DOHH2 (cell line): ENCODE results near the gene INTU.

Experiments
- H3F3A ChIP-seq: fragments of 200-600 bp; sonication (generic), shearing (Covaris generic); 2 replicates; pipeline ENCODE4 v1.6.0; 2016; ENCODE audit warnings: antibody characterized with exemption, mild to moderate bottlenecking; ENCODE audit not compliant: control insufficient read depth, insufficient read depth
- H3K27ac ChIP-seq: fragments of 200-600 bp; sonication (generic); 2 replicates; pipeline ENCODE4 v1.5.1; 2014; ENCODE audit warnings: low read depth, mild to moderate bottlenecking, low read length, moderate library complexity
- H3K27me3 ChIP-seq: fragments of 200-600 bp; sonication (generic); 2 replicates; pipeline ENCODE4 v1.6.1; 2014; ENCODE audit warnings: mild to moderate bottlenecking, low read length, mixed read lengths; ENCODE audit not compliant: control insufficient read depth
- H3K36me3 ChIP-seq: fragments of 200-600 bp; sonication (generic); 2 replicates; pipeline ENCODE4 v1.6.1; 2014; ENCODE audit warnings: mild to moderate bottlenecking, low read length, moderate library complexity, mixed read lengths; ENCODE audit not compliant: control insufficient read depth
- H3K4me1 ChIP-seq: fragments of 200-600 bp; sonication (generic); 2 replicates; pipeline ENCODE4 v1.6.1; 2014; ENCODE audit warnings: mild to moderate bottlenecking, low read length, mixed read lengths; ENCODE audit not compliant: control insufficient read depth
- H3K4me2 ChIP-seq: fragments of 200-600 bp; sonication (generic); 2 replicates; pipeline ENCODE4 v1.6.0; 2014; ENCODE audit warnings: mild to moderate bottlenecking, low read length, moderate library complexity
- H3K4me3 ChIP-seq: fragments of 200-600 bp; sonication (generic); 2 replicates; pipeline ENCODE4 v1.5.1; 2014; ENCODE audit warnings: mild to moderate bottlenecking, low read length, mixed read lengths
- H3K79me2 ChIP-seq: fragments of 200-600 bp; sonication (generic); 2 replicates; pipeline ENCODE4 v1.6.1; 2014; ENCODE audit warnings: mild to moderate bottlenecking, low read length, mixed read lengths; ENCODE audit not compliant: control insufficient read depth
- H3K9me2 ChIP-seq: fragments of 200-600 bp; sonication (generic); replicated peaks from 2 replicates; pipeline ENCODE4 v1.6.1; 2014; ENCODE audit warnings: mild to moderate bottlenecking, low read length, mixed read lengths; ENCODE audit not compliant: control insufficient read depth
- H3K9me3 ChIP-seq: fragments of 200-600 bp; sonication (generic); 2 replicates; pipeline ENCODE4 v1.6.1; 2014; ENCODE audit warnings: antibody characterized with exemption, low read length, mixed read lengths; ENCODE audit not compliant: control insufficient read depth, insufficient read depth
- H4K20me1 ChIP-seq: fragments of 200-600 bp; sonication (generic); 2 replicates; pipeline ENCODE4 v1.6.0; 2014; ENCODE audit warnings: low read depth, mild to moderate bottlenecking, antibody characterized with exemption, low read length, moderate library complexity; ENCODE audit not compliant: control insufficient read depth, insufficient read depth
- EZH2phosphoT487 ChIP-seq: fragments of 200-600 bp; sonication (generic); IDR thresholded peaks from 2 replicates; pipeline ENCODE4 v1.6.1; 2017; ENCODE audit warnings: borderline replicate concordance, mild to moderate bottlenecking, antibody characterized with exemption, low read length, moderate library complexity, mixed read lengths
- TF ChIP-seq, protein P1 (sequence below): fragments of 200-600 bp; sonication (generic); IDR thresholded peaks from one replicate; pipeline ENCODE4 v1.5.1; 2014; ENCODE audit warnings: antibody characterized with exemption, mild to moderate bottlenecking, low read depth, low read length; ENCODE audit not compliant: poor library complexity, severe bottlenecking

INTU gene

DNA sequence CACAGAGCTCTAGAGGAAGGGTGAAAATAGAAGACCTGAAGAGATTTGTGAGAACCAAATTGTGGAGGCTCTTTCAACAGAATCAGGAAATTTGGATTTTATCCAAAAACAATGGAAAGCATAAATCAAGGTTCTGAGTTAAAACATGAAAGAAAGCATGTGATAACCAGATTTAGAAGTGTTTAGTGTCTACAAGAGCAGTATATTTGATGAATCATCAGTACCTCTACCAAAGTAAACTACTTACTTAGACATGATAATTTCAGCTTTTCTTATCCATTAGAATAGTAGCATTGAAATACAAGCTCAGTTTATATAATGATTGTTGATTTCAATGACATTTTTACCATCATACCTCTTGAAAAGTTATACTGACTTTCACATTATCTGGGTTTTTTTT lies 25.9 kb upstream of the INTU start:
- Histone ChIP-seq H3K36me3 (no peaks in the 10 kb centered on the region), H3K9me2 (no peaks in the 10 kb centered on the region), H3K27ac (no peak overlapping the region), H4K20me1 (no peaks in the 10 kb centered on the region), H3K4me3 (no peak overlapping the region), H3K9me3 (no peaks in the 10 kb centered on the region), H3F3A (no peaks in the 10 kb centered on the region), H3K27me3 (peaks cover 2% of the 10 kb centered on the region), H3K79me2 (no peaks in the 10 kb centered on the region), H3K4me1 (no peaks in the 10 kb centered on the region), H3K4me2 (no peak overlapping the region)
- TF ChIP-seq, protein P1, sequence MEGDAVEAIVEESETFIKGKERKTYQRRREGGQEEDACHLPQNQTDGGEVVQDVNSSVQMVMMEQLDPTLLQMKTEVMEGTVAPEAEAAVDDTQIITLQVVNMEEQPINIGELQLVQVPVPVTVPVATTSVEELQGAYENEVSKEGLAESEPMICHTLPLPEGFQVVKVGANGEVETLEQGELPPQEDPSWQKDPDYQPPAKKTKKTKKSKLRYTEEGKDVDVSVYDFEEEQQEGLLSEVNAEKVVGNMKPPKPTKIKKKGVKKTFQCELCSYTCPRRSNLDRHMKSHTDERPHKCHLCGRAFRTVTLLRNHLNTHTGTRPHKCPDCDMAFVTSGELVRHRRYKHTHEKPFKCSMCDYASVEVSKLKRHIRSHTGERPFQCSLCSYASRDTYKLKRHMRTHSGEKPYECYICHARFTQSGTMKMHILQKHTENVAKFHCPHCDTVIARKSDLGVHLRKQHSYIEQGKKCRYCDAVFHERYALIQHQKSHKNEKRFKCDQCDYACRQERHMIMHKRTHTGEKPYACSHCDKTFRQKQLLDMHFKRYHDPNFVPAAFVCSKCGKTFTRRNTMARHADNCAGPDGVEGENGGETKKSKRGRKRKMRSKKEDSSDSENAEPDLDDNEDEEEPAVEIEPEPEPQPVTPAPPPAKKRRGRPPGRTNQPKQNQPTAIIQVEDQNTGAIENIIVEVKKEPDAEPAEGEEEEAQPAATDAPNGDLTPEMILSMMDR = no peak
- TF ChIP-seq EZH2phosphoT487 = no peak

DNA sequence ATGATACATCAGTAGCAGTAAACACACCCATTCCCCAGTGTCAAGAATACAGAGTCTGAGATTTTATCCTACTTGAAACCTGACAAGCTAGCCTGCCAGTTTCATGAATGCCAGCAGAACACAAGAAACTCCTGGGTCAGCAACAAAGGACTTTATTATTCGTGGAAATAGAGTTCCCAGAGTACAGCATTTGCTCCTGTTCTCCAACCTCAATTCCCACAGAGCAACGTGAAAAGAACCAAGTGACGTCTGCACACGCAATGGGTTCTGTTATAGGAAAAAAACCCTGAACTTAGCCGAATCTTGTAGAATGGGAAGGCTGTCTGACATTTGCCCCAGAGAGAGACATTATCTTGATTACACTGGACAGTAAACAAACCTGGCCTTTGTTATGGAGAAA lies 23.3 kb upstream of the INTU start:
- no peaks in the 10 kb centered on the region for H3F3A ChIP-seq
- H3K9me3 ChIP-seq = no peaks in the 10 kb centered on the region
- H3K4me3 ChIP-seq = no peak overlapping the region
- H3K4me2 ChIP-seq = no peak overlapping the region
- H3K79me2 ChIP-seq = no peaks in the 10 kb centered on the region
- H3K27ac ChIP-seq = no peak overlapping the region
- H3K4me1 ChIP-seq = no peaks in the 10 kb centered on the region
- H3K36me3 ChIP-seq = no peaks in the 10 kb centered on the region
- H4K20me1 ChIP-seq = no peaks in the 10 kb centered on the region
- H3K9me2 ChIP-seq = no peaks in the 10 kb centered on the region
- peaks cover 2% of the 10 kb centered on the region for H3K27me3 ChIP-seq
- TF ChIP-seq EZH2phosphoT487 = no peak
- TF ChIP-seq, protein P1 = no peak

DNA sequence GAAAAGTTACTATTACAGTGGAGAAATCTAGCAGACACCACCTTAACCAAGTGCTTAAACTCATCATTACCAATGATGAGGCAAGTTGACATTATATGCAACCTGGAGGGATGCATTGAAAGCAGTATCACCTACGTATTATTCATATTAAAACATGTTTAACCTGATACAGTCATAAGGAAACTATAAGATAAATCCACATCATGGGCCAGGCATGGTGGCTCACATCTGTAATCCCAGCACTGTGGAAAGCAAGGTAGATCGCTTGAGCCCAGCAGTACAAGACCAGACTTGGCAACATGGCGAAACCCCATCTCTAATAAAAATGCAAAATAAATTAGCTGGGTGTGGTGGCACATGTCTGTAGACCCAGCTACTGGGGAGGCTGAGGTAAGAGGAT lies 22.3 kb upstream of the INTU start:
- TF ChIP-seq, protein P1 = no peak
- TF ChIP-seq EZH2phosphoT487 = no peak
- Histone ChIP-seq H3K36me3 (no peaks in the 10 kb centered on the region), H3K79me2 (no peaks in the 10 kb centered on the region), H3F3A (no peaks in the 10 kb centered on the region), H3K9me3 (no peaks in the 10 kb centered on the region), H3K4me1 (no peaks in the 10 kb centered on the region), H3K9me2 (no peaks in the 10 kb centered on the region), H4K20me1 (no peaks in the 10 kb centered on the region), H3K4me2 (no peak overlapping the region), H3K27me3 (peaks cover 2% of the 10 kb centered on the region; the same call in 1 of the 2 replicates), H3K27ac (no peak overlapping the region), H3K4me3 (no peak overlapping the region)

DNA sequence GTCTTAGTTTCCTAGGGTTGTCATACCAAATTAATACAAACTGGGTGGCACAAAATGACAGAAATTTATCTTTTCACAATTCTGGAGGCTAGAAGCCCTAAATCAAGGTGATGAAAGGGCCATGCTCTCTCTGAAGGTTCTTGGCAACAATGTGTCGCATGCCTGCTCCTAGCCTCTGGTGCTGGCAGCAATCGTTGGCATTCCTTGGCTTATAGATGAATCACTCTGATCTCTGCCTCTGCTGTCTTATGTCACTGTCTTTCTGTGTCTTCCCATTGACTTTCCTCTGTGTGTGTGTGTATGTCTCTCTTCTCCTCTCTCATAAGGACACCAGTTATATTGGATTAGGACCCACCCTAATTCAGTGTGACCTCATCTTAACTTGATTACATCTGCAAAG lies 15.9 kb upstream of the INTU start:
- no peak overlapping the region for H3K4me3 ChIP-seq

More for the DNA sequence above, 15.9 kb upstream of the INTU start:
- no peaks in the 10 kb centered on the region for H4K20me1 ChIP-seq
- no peaks in the 10 kb centered on the region for H3K79me2 ChIP-seq
- no peaks in the 10 kb centered on the region for H3K36me3 ChIP-seq
- H3K9me3 ChIP-seq = no peaks in the 10 kb centered on the region
- no peak for TF ChIP-seq EZH2phosphoT487
- TF ChIP-seq, protein P1 = no peak
- H3K27ac ChIP-seq = no peak overlapping the region
- H3F3A ChIP-seq = no peaks in the 10 kb centered on the region
- H3K4me2 ChIP-seq = no peak overlapping the region
- no peaks in the 10 kb centered on the region for H3K9me2 ChIP-seq
- H3K4me1 ChIP-seq = no peaks in the 10 kb centered on the region
- H3K27me3 ChIP-seq = no peaks in the 10 kb centered on the region
